Bladder microvascular endothelial cell (primary cell): Measurements from ENCODE around the gene SSX3. TPM values are rescaled to one million over a fixed set of nuclear protein-coding genes. Genes with fewer than 3 reads are reported as not detected.

Experiments used
- total RNA-seq: library from RNA; depleted of rRNA; stranded (reverse); fragments of >200 nt; gene quantifications from 2 replicates; pipeline ENCODE4 v1.2.3, GENCODE V29; 2014

Gene SSX3, protein sequence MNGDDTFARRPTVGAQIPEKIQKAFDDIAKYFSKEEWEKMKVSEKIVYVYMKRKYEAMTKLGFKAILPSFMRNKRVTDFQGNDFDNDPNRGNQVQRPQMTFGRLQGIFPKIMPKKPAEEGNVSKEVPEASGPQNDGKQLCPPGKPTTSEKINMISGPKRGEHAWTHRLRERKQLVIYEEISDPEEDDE
- total RNA-seq = not detected in 2 replicates

DNA sequence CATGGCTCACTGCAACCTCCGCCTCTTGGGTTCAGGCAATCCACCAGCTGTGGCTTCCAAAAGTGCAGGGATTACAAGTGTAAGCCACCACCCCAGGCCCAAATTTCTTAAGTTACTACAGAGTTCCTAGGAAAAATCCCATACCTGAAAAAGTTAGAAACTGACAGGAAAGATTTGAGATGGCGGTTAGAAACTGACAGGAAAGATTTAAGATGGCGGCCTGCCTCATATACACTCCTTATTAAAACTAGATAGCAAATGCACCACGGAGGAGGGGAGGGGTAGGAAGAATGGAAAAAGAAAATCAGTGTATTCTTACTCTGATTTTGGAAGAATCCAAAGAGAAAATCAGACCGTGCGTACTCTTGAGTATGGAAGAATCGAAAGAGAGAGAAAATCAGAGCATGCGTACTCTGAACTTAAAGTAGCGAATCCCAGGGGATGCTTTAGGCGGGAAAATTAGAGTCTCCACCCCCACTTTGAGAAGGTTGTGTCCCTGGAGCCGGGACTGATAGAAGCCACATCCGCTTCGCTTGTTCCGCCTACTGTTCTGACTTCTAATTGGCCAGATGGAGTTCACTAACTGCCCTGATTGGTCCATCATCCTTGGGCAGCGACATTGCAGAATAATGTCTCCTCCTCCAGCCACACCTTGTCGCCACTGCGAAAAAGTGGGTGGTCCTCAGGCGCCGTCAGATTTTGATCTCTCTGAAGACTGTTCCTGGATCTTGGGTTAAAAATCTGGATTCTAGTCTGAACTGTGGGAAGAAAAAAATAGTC, at the start of gene SSX3:
Gene SSX3, minus strand, starts transcription at position 389 of the 780 bp plus-strand sequence. CDS start 1,454 bp downstream, outside the sequence.

DNA sequence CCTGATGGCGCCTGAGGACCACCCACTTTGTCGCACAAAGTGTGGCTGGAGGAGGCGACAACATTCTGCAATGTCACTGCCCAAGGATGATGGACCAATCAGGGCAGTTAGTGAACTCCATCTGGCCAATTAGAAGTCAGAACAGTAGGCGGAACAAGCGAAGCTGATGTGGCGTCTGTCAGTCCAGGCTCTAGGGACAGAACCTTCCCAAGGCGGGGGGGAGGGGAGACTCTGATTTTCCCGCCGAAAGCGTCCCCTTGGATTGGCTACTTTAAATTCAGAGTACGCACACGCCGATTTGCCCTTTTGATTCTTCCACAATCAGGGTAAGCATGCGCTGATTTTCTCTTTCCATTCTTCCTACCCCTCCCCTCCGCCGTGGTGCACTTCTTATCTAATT, 26.7 kb upstream of the SSX3 start, which contains the start of gene SSX4:
Gene SSX4, plus strand, starts transcription at position 301 of the 400 bp plus-strand sequence. CDS start 515 bp downstream, outside the sequence.

Other genes starting within 250 kb of the SSX3 start
- not detected in 2 replicates for gene SPACA5B, start 226.1 kb downstream of the SSX3 start, total RNA-seq
- not detected in 2 replicates for gene SSX5, start 159.9 kb downstream of the SSX3 start, total RNA-seq
- gene SSX1, start 101.3 kb downstream of the SSX3 start, total RNA-seq = not detected in 2 replicates
- gene SSX4, start 26.8 kb upstream of the SSX3 start, total RNA-seq = not detected in 2 replicates
- gene SSX4B, start 55.3 kb upstream of the SSX3 start, total RNA-seq = not detected in 2 replicates
- 9.1 and 21.2 TPM in 2 replicates for gene SLC38A5, start 113.6 kb upstream of the SSX3 start, total RNA-seq
- gene FTSJ1, start 119.5 kb upstream of the SSX3 start, total RNA-seq = 34.3 and 39.9 TPM in 2 replicates
- 3.2 and 10.3 TPM in 2 replicates for gene PORCN, start 152.3 kb upstream of the SSX3 start, total RNA-seq
- 57.5 and 134 TPM in 2 replicates for gene EBP, start 165.1 kb upstream of the SSX3 start, total RNA-seq
- 4.5 and 11.1 TPM in 2 replicates for gene TBC1D25, start 183.0 kb upstream of the SSX3 start, total RNA-seq
- gene RBM3, start 217.8 kb upstream of the SSX3 start, total RNA-seq = 104 and 354 TPM in 2 replicates
- 129 and 172 TPM in 2 replicates for gene WDR13, start 240.8 kb upstream of the SSX3 start, total RNA-seq